HG03280 (cell line): ENCODE measurements around the gene CNR1.
"Not testable (repeated sequence)": the region's sequence is repeated elsewhere in the genome, so short reads cannot be mapped to it uniquely, and the experiment has no call there.

Source experiments
- ATAC-seq: cut with Tn5 transposase; IDR thresholded peaks from one replicate; pipeline ENCODE4 v1.9.1; 2021; ENCODE audit warnings: mild to moderate bottlenecking, moderate library complexity; ENCODE audit not compliant: unreplicated experiment

CNR1 gene

GRCh38 chr6:88165844-88166492 is at the start of gene CNR1:
Gene CNR1, minus strand, starts transcription at chr6:88166347. Its CDS starts 21,073 bp downstream, at chr6:88145274.
- peak; percentile 42 for ATAC-seq

DNA sequence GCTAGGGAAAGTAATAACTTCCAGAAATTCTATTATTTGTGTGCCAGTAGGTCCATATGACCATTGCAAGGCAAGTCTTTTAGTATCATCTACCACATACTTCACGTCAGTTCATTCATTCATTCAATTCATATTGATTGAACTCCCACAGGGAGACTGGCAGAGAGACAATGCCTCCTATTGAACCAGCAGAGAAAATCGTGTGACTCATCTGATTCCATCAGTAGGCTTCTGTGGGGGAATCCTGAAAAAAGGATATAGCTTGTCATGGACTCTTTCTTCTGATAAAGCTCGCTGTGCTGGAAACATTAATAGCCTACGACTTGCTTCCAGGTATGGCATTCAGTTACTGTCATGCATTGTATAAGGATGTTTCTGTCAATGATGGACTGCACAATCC is 45.3 kb upstream of the CNR1 start:
- no peak for ATAC-seq

DNA sequence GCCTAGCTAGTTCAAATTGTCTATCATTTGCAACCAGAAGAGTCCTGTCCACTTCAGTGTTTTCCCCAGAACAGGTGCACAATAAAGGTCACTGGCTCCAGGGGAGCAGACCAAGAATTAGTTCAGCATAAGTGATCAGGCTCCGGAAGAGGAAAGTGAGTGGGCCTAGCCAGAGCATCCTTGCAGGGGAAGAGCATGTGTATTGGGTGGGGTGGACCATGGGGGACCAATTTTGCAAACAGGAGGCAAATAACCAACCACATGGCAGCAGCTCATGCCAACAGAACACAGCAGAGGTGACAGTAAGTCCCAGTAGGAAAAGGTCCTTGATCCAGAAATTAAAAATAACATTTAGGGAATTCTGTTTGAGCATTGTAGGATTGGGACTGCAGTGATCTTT is 43.2 kb upstream of the CNR1 start:
- no peak for ATAC-seq

DNA sequence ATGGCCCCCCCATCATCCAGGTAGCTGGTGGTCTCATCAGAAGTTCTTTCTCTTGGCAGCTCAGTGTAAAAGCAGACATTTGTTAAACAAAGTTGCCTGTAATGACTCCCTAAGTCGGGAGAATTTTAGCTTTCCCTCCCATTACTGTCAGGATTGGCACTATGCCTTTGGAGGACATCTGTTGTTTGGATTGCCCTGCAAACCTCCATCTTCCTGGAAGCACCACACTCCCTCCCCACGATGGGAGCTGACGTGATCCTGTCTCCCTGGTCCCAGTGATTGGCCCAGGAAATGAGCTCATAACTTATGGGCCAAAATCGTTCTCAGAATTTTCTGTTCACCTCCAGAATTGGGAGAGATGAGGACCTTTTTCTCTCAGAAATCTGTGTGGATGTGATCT is 42.6 kb upstream of the CNR1 start:
- no peak for ATAC-seq

- not testable (repeated sequence) for ATAC-seq
Measured at GRCh38 chr6:88201734-88202133, 35.6 kb upstream of the CNR1 start.

DNA sequence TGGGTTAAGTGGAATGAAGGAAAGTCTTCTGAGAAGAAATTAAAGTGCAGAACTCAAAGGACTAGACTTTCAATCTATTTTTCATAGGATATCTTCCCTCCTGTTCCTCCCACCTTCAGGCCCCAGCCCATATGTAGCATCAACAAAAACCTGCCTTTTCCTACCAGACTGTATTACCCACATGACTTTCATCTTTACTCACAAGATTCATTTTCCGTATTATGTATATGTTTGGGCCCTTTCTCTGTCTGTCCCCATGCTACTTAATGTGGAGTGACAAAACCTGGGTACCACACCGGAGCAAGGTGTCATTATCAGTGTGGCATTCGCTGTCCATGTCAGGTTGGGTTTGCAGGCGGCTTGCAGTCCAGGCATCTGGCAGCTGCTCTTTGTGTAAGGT is 18.8 kb upstream of the CNR1 start:
- no peak for ATAC-seq

- no peak for ATAC-seq
Measured at GRCh38 chr6:88183471-88183870, 17.3 kb upstream of the CNR1 start.

DNA sequence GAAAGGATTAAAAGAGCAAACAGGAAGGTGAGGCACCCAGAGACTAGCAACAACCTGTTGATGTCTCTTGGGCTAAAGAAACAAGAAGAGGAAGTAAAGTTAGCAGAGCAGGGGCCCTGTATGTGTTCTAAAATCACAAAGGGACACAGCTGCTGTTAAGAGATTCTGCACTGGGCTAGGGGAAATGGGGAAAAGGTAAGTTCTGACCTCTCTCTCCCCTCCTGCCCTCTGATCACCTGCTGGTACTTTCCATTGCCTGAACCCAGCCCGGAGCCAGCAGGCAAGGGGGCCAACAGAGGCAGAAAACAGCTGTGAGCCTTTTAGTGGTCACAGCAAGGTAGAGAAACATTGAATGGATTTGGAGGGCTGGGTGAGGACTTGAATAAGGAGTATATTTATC is 13.5 kb upstream of the CNR1 start:
- peak; percentile 60 for ATAC-seq

GRCh38 chr6:88177961-88178464 is 11.9 kb upstream of the CNR1 start:
- peak; percentile 57 for ATAC-seq

- ATAC-seq: no peak
Measured at GRCh38 chr6:88174906-88175305, 8.8 kb upstream of the CNR1 start.

- no peak for ATAC-seq
Measured at GRCh38 chr6:88171312-88171711, 5.2 kb upstream of the CNR1 start.

DNA sequence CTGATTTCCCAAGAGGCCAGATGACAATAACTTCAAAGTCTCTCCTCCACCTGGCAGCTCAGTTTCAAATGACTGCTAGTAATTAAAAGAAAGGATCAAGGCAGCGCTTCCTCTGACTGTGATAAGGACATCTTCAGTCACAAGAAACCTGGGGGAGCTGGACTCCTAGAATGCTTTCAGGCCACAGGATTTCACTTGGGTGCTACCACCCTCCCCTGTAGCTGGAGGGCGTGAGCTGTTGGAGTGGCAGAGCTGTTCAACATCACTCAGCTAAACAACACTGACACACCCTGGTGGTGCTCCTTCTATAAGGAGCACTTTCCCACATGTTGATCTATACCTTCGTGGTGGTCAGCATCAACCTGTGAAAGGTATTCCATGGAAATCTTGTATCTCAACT is 2.2 kb upstream of the CNR1 start:
- ATAC-seq: no peak

DNA sequence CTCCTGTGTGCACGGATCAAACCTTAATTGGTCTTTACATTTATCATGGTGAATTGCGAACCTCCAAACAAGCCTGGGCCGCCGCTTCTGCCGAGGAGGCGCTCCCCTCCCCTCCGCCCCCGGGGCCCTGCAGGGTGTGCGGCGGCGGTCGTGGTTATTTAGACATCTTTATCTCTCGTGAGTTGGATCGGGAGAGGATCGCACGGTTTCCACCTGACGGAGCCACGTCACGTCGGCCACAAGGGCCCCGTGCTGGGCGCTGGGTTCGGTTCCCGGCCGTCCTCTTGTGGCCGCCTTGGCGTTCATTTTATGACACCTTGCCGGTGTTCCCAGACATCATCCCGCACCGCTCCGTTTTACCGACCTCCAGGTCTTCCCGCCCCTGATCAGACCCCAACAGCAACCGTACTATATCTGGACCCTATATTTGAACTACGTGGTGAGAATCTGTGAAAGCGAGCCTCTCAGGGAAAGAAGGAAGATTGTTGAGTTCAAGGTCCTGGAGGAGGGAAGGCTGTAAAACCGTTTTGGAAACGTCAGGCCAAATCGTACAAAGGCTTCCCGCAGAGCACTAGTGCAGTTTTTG is 1.3 kb upstream of the CNR1 start:
- peak; percentile 9 for ATAC-seq

GRCh38 chr6:88166493-88167351 is 575 bp upstream of the CNR1 start:
- peak; percentile 37 for ATAC-seq

DNA sequence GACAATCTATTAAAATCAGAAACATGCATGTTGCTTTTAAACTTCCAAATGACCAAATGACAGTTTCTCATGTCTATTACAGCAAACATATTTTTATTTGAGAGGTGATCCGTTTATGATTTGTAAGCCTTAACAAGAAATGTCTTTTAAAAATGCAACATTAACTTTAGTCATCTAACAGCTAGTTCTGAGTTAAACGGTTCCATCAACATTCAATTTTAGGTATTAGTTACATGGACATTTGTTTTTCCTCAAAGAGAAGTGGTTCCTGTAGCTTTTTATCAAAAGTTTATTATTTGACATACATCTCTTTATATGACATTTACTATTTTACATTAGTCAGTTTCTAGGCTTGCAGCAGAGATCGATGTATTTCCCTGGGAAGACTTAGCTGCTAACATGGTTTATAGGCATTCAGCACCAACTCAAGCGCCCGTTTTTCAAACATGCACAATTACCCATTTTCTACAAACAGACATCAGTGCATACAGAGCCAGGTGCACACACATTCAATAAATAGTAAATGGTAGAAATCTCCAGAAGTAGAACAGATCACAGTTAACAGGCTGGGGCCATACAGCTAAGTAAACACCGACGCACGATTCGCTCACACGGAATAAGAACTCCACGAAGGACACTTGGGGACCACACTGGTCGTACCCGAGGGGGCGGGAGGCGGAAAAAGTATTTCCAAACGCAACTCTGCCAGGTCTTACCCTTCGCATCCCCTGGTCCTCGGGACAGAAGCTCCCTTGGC is 882 bp downstream of the CNR1 start:
- ATAC-seq: no peak

- ATAC-seq: no peak
Measured at GRCh38 chr6:88164061-88164460, 2.1 kb downstream of the CNR1 start.

- no peak for ATAC-seq
Measured at GRCh38 chr6:88163616-88164015, 2.5 kb downstream of the CNR1 start.

- ATAC-seq: no peak
Measured at GRCh38 chr6:88161940-88162339, 4.2 kb downstream of the CNR1 start.

- no peak for ATAC-seq
Measured at GRCh38 chr6:88157106-88157505, 9.0 kb downstream of the CNR1 start.

GRCh38 chr6:88145298-88145963 is 20.7 kb downstream of the CNR1 start:
- no peak for ATAC-seq
